Measurements from ENCODE around the gene ISCU.
A peak's percentile ranks its signal among the peaks of the same experiment; 100 is the strongest.

GRCh38 chr12:108563804-108564151 is 1.4 kb downstream of the ISCU start:
- TF ChIP-seq, protein P1, sequence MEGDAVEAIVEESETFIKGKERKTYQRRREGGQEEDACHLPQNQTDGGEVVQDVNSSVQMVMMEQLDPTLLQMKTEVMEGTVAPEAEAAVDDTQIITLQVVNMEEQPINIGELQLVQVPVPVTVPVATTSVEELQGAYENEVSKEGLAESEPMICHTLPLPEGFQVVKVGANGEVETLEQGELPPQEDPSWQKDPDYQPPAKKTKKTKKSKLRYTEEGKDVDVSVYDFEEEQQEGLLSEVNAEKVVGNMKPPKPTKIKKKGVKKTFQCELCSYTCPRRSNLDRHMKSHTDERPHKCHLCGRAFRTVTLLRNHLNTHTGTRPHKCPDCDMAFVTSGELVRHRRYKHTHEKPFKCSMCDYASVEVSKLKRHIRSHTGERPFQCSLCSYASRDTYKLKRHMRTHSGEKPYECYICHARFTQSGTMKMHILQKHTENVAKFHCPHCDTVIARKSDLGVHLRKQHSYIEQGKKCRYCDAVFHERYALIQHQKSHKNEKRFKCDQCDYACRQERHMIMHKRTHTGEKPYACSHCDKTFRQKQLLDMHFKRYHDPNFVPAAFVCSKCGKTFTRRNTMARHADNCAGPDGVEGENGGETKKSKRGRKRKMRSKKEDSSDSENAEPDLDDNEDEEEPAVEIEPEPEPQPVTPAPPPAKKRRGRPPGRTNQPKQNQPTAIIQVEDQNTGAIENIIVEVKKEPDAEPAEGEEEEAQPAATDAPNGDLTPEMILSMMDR (conservative IDR thresholded peaks at IDR 0.05): 0 out of 2 replicates have a peak, but pooled peaks have one; percentile 31
- no peak for TF ChIP-seq EZH2 (IDR thresholded peaks at IDR 0.05; ENCODE audit: low read depth)

Data from PC-9 (cell line).